ENCODE measurements around the gene TREML2. TPM values are rescaled to one million over a fixed set of nuclear protein-coding genes. Genes with fewer than 3 reads are reported as not detected.

Gene TREML2
- total RNA-seq, 5 donors from 2014 or later (not counting 1 experiment from before 2014, with no cell fraction given): 1.2 to 5.8 (median 3.7) TPM

- no CpG with 5 or more reads among the region's 3 CpGs for WGBS (ENCODE audit: insufficient coverage)
- no peaks in the 10 kb centered on the region for H3K36me3 ChIP-seq (ENCODE audit: control insufficient read depth in 2 of 2, extremely low read depth in 1 of 2, insufficient read depth in 1 of 2, low read length in 1 of 2)
- POLR2A ChIA-PET: no interaction called here
- H3K27me3 Mint-ChIP-seq: peaks cover 11 to 18% of the 10 kb centered on the region in 2 donors
- no peaks in the 10 kb centered on the region for H3K4me1 ChIP-seq (ENCODE audit: control insufficient read depth in 1 of 2, extremely low read depth in 1 of 2, insufficient read depth in 2 of 2, low read length in 2 of 2)
- no peak overlapping the region for H3K27ac Mint-ChIP-seq
- CTCF ChIA-PET: no interaction called here
- peaks cover 0 to 25% of the 10 kb centered on the region in 2 experiments for H3K27me3 ChIP-seq (replicated peaks in 1 of 2; ENCODE audit: control insufficient read depth in 2 of 2, extremely low read depth in 1 of 2, insufficient read depth in 2 of 2, low read length in 1 of 2)
- no peaks in the 10 kb centered on the region for H3K9me3 ChIP-seq
- no peaks in the 10 kb centered on the region for H3K36me3 Mint-ChIP-seq
- H3K27ac ChIP-seq (ENCODE audit: low read length): no peak overlapping the region
- no peak overlapping the region for H3K4me3 Mint-ChIP-seq
- peaks cover 4 to 14% (median 4%) of the 10 kb centered on the region in 3 donors for H3K4me1 Mint-ChIP-seq
- H3K9me3 Mint-ChIP-seq: no peaks in the 10 kb centered on the region
- H3K4me3 ChIP-seq (ENCODE audit: control insufficient read depth in 1 of 2, extremely low read depth in 1 of 2, low read length in 1 of 2): no peak overlapping the region
- ATAC-seq (replicated peaks in 1 of 4): no peak
- no peak for DNase-seq
Measured at GRCh38 chr6:41226752-41227151, 25.8 kb upstream of the TREML2 start.

GRCh38 chr6:41224800-41225199 lies 23.9 kb upstream of the TREML2 start:
- WGBS (ENCODE audit: insufficient coverage): no CpG with 5 or more reads among the region's 1 CpG
- Histone ChIP-seq H3K4me3 (ENCODE audit: control insufficient read depth in 1 of 2, extremely low read depth in 1 of 2, low read length in 1 of 2) (no peak overlapping the region), H3K4me1 (ENCODE audit: control insufficient read depth in 1 of 2, extremely low read depth in 1 of 2, insufficient read depth in 2 of 2, low read length in 2 of 2) (no peaks in the 10 kb centered on the region), H3K9me3 (no peaks in the 10 kb centered on the region), H3K27me3 (replicated peaks in 1 of 2; ENCODE audit: control insufficient read depth in 2 of 2, extremely low read depth in 1 of 2, insufficient read depth in 2 of 2, low read length in 1 of 2) (peaks cover 0 to 22% of the 10 kb centered on the region in 2 experiments), H3K27ac (ENCODE audit: low read length) (no peak overlapping the region), H3K36me3 (ENCODE audit: control insufficient read depth in 2 of 2, extremely low read depth in 1 of 2, insufficient read depth in 1 of 2, low read length in 1 of 2) (no peaks in the 10 kb centered on the region)
- no peak for ATAC-seq (replicated peaks in 1 of 4)
- no peak for DNase-seq
- no peak overlapping the region for H3K27ac Mint-ChIP-seq
- H3K9me3 Mint-ChIP-seq: peaks cover 0 to 4% (median 3%) of the 10 kb centered on the region in 3 donors
- POLR2A ChIA-PET: no interaction called here
- peaks cover 4% of the 10 kb centered on the region for H3K36me3 Mint-ChIP-seq
- H3K4me1 Mint-ChIP-seq: peaks cover 4 to 17% (median 5%) of the 10 kb centered on the region in 3 donors
- no peak overlapping the region for H3K4me3 Mint-ChIP-seq
- peaks cover 11 to 13% of the 10 kb centered on the region in 2 donors for H3K27me3 Mint-ChIP-seq
- CTCF ChIA-PET: no interaction called here

- Histone ChIP-seq H3K9me3 (no peaks in the 10 kb centered on the region), H3K27me3 (replicated peaks in 1 of 2; ENCODE audit: control insufficient read depth in 2 of 2, extremely low read depth in 1 of 2, insufficient read depth in 2 of 2, low read length in 1 of 2) (peaks cover 0 to 4% of the 10 kb centered on the region in 2 experiments), H3K36me3 (ENCODE audit: control insufficient read depth in 2 of 2, extremely low read depth in 1 of 2, insufficient read depth in 1 of 2, low read length in 1 of 2) (no peaks in the 10 kb centered on the region), H3K4me1 (ENCODE audit: control insufficient read depth in 1 of 2, extremely low read depth in 1 of 2, insufficient read depth in 2 of 2, low read length in 2 of 2) (no peaks in the 10 kb centered on the region), H3K4me3 (ENCODE audit: control insufficient read depth in 1 of 2, extremely low read depth in 1 of 2, low read length in 1 of 2) (no peak overlapping the region), H3K27ac (ENCODE audit: low read length) (no peak overlapping the region)
- H3K27me3 Mint-ChIP-seq: peaks cover 5 to 7% of the 10 kb centered on the region in 2 donors
- no peak overlapping the region for H3K4me3 Mint-ChIP-seq
- CTCF ChIA-PET: no interaction called here
- ATAC-seq (replicated peaks in 1 of 4) (no peak), DNase-seq (no peak)
- H3K27ac Mint-ChIP-seq: no peak overlapping the region
- peaks cover 4% of the 10 kb centered on the region for H3K36me3 Mint-ChIP-seq
- H3K4me1 Mint-ChIP-seq: peaks cover 7 to 17% (median 9%) of the 10 kb centered on the region in 3 donors
- H3K9me3 Mint-ChIP-seq: peaks cover 0 to 4% (median 3%) of the 10 kb centered on the region in 3 donors
- POLR2A ChIA-PET: no interaction called here
- WGBS (ENCODE audit: insufficient coverage): 83% methylated on average over 5 of the region's 5 CpGs
Measured at GRCh38 chr6:41222513-41222912, 21.6 kb upstream of the TREML2 start.

GRCh38 chr6:41222045-41222444 lies 21.1 kb upstream of the TREML2 start:
- ATAC-seq (replicated peaks in 1 of 4) (no peak), DNase-seq (no peak)
- Mint-ChIP-seq H3K4me3 (no peak overlapping the region), H3K36me3 (peaks cover 4% of the 10 kb centered on the region), H3K27ac (no peak overlapping the region), H3K27me3 (peaks cover 5 to 7% of the 10 kb centered on the region in 2 donors), H3K9me3 (peaks cover 0 to 4% (median 3%) of the 10 kb centered on the region in 3 donors), H3K4me1 (peaks cover 7 to 17% (median 9%) of the 10 kb centered on the region in 3 donors)
- CTCF ChIA-PET: no interaction called here
- H3K4me1 ChIP-seq (ENCODE audit: control insufficient read depth in 1 of 2, extremely low read depth in 1 of 2, insufficient read depth in 2 of 2, low read length in 2 of 2): no peaks in the 10 kb centered on the region
- no peaks in the 10 kb centered on the region for H3K9me3 ChIP-seq
- 63% methylated on average over 4 of the region's 4 CpGs for WGBS (ENCODE audit: insufficient coverage)
- no peaks in the 10 kb centered on the region for H3K36me3 ChIP-seq (ENCODE audit: control insufficient read depth in 2 of 2, extremely low read depth in 1 of 2, insufficient read depth in 1 of 2, low read length in 1 of 2)
- no peak overlapping the region for H3K4me3 ChIP-seq (ENCODE audit: control insufficient read depth in 1 of 2, extremely low read depth in 1 of 2, low read length in 1 of 2)
- POLR2A ChIA-PET: no interaction called here
- H3K27ac ChIP-seq (ENCODE audit: low read length): no peak overlapping the region
- peaks cover 0 to 5% of the 10 kb centered on the region in 2 experiments for H3K27me3 ChIP-seq (replicated peaks in 1 of 2; ENCODE audit: control insufficient read depth in 2 of 2, extremely low read depth in 1 of 2, insufficient read depth in 2 of 2, low read length in 1 of 2)

GRCh38 chr6:41216616-41217015 lies 15.7 kb upstream of the TREML2 start:
- WGBS (ENCODE audit: insufficient coverage): 71% methylated on average over 5 of the region's 5 CpGs

GRCh38 chr6:41215777-41216176 lies 14.8 kb upstream of the TREML2 start:
- Histone ChIP-seq H3K27me3 (replicated peaks in 1 of 2; ENCODE audit: control insufficient read depth in 2 of 2, extremely low read depth in 1 of 2, insufficient read depth in 2 of 2, low read length in 1 of 2) (peaks cover 0 to 10% of the 10 kb centered on the region in 2 experiments), H3K4me3 (ENCODE audit: control insufficient read depth in 1 of 2, extremely low read depth in 1 of 2, low read length in 1 of 2) (no peak overlapping the region), H3K4me1 (ENCODE audit: control insufficient read depth in 1 of 2, extremely low read depth in 1 of 2, insufficient read depth in 2 of 2, low read length in 2 of 2) (no peaks in the 10 kb centered on the region), H3K36me3 (ENCODE audit: control insufficient read depth in 2 of 2, extremely low read depth in 1 of 2, insufficient read depth in 1 of 2, low read length in 1 of 2) (no peaks in the 10 kb centered on the region), H3K27ac (ENCODE audit: low read length) (no peak overlapping the region), H3K9me3 (no peaks in the 10 kb centered on the region)
- WGBS (ENCODE audit: insufficient coverage): 88% methylated on average over 2 of the region's 5 CpGs
- ChIA-PET POLR2A (no interaction called here), CTCF (no interaction called here)
- DNase-seq (no peak), ATAC-seq (replicated peaks in 1 of 4) (no peak)
- Mint-ChIP-seq H3K36me3 (peaks cover 16% of the 10 kb centered on the region), H3K27ac (no peak overlapping the region), H3K9me3 (peaks cover 9 to 20% (median 12%) of the 10 kb centered on the region in 3 donors), H3K4me1 (peaks cover 3 to 7% (median 7%) of the 10 kb centered on the region in 3 donors), H3K4me3 (no peak overlapping the region), H3K27me3 (peaks cover 0 to 2% of the 10 kb centered on the region in 2 donors)

More at GRCh38 chr6:41216616-41217015, 15.7 kb upstream of the TREML2 start:
- ChIA-PET POLR2A (no interaction called here), CTCF (no interaction called here)
- ATAC-seq (replicated peaks in 1 of 4) (no peak), DNase-seq (no peak)
- no peak overlapping the region for H3K27ac Mint-ChIP-seq
- peaks cover 0 to 10% of the 10 kb centered on the region in 2 experiments for H3K27me3 ChIP-seq (replicated peaks in 1 of 2; ENCODE audit: control insufficient read depth in 2 of 2, extremely low read depth in 1 of 2, insufficient read depth in 2 of 2, low read length in 1 of 2)
- no peaks in the 10 kb centered on the region for H3K9me3 ChIP-seq
- peaks cover 16% of the 10 kb centered on the region for H3K36me3 Mint-ChIP-seq
- H3K27ac ChIP-seq (ENCODE audit: low read length): no peak overlapping the region
- H3K4me1 ChIP-seq (ENCODE audit: control insufficient read depth in 1 of 2, extremely low read depth in 1 of 2, insufficient read depth in 2 of 2, low read length in 2 of 2): no peaks in the 10 kb centered on the region
- peaks cover 0 to 2% of the 10 kb centered on the region in 2 donors for H3K27me3 Mint-ChIP-seq
- H3K4me3 Mint-ChIP-seq: no peak overlapping the region
- H3K4me3 ChIP-seq (ENCODE audit: control insufficient read depth in 1 of 2, extremely low read depth in 1 of 2, low read length in 1 of 2): no peak overlapping the region
- H3K4me1 Mint-ChIP-seq: peaks cover 3 to 8% (median 5%) of the 10 kb centered on the region in 3 donors
- H3K9me3 Mint-ChIP-seq: peaks cover 9 to 20% (median 12%) of the 10 kb centered on the region in 3 donors
- H3K36me3 ChIP-seq (ENCODE audit: control insufficient read depth in 2 of 2, extremely low read depth in 1 of 2, insufficient read depth in 1 of 2, low read length in 1 of 2): no peaks in the 10 kb centered on the region

Data from T-cell (primary cell).